ENCODE results near the gene ARF3.

DNA sequence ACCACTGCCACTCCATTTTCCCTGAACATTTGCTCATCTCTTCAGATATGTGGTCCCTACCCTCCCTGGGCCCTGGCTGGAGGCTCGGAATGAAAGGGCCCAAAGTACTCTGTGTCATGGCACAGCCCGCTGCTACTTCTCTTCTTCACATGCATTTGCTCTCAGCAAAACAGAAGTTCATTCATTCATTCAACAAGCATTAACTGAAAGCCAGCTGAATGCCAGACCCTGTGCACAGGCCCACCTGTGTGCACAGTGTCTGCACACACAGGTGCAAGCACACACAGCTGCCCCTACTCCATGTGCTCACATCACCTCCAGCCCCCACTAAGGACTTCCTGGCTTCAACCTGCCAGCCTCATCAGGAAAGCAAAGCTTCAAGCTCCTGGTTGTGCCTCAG is 28.6 kb upstream of the ARF3 start:
- no peak for TF ChIP-seq POLR2A (IDR thresholded peaks at IDR 0.05)
- no peak for TF ChIP-seq CTCF (IDR thresholded peaks at IDR 0.05)
